Stimulated activated CD4-positive, alpha-beta T cell treated with anti-CD3 and anti-CD28 coated beads, Interleukin-12 subunit alpha, Interleukin-12 subunit beta, amount 100 ng/mL, for 24 hours (primary cell): ENCODE measurements around the gene PDGFC.

Source experiments
- DNase-seq, 2 experiments: peaks; one replicate each; pipeline ENCODE4 v3.0.0-alpha.2; 2020; ENCODE audit warnings: low read depth in 2 of 2

The PDGFC gene

GRCh38 chr4:156971676-156972378, at the start of gene PDGFC:
PDGFC (minus strand) TSS chr4:156971799; CDS start chr4:156970903, 896 bp downstream.
- DNase-seq: no peak

- no peak for DNase-seq
These were observed 49.3 kb upstream of the PDGFC start for GRCh38 chr4:157020882-157021281.

GRCh38 chr4:157018920-157019490, 47.4 kb upstream of the PDGFC start:
- DNase-seq: no peak

GRCh38 chr4:157014621-157015591, 43.3 kb upstream of the PDGFC start:
- DNase-seq: no peak

DNA sequence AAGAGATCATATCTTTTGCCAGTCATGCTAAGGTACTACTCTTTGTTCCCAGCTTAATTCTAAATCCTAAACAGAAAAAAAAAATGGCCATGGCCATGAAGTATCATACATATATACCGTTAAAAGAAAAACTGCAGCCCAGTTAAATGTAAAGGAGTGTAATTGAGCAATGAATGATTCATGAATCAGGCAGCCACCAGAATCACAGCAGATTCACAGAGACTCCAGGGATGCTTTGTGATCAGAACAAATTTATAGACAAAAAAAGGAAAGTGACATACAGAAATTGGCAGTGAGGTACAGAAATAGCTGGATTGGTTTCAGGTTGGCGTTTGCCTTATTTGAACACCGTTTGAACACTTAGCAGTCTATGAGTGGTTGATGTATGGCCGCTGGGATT, 42.1 kb upstream of the PDGFC start:
- no peak for DNase-seq

- no peak for DNase-seq
These were observed 41.2 kb upstream of the PDGFC start for GRCh38 chr4:157012781-157013180.

DNA sequence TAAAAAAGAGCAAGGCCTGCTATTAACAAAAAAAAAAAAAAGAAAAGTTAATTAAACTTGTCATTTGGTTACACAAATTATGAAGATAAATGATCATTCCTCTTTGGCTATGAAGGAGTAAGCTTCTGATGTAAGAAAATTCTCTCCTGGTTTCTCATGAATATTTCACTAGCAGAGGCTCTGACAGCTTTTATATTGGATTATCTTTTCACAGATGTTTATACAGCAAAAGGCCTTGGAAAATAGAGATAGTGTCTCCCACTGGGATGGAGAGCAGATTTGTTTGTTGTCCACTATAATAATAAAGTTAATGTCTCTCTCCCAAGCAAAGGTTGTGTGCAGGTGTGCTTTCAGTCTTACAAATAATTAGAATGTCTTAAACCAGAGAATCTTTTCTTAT, 40.7 kb upstream of the PDGFC start:
- no peak for DNase-seq

- DNase-seq: no peak
These were observed 39.0 kb upstream of the PDGFC start for GRCh38 chr4:157010630-157011029.

DNA sequence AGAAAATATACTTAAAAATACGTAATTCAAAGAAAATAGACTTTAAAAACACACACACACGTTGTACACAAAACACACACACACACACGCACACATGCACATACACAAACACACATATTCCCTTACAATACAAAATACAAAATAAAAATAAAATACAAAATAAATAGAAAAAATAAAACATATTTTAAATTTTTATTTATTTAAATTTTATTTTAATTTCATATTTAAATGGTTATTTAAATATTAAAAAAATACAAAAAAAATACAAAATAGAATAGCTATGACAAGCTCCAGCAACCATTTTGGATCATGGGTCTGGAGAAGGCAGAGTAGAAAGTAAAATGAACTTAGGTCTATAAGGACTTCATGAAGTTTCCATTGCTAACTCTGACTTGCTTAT, 34.2 kb upstream of the PDGFC start:
- DNase-seq: no peak

- no peak for DNase-seq
These were observed 33.6 kb upstream of the PDGFC start for GRCh38 chr4:157005193-157005592.

GRCh38 chr4:157004279-157005161, 32.9 kb upstream of the PDGFC start:
- DNase-seq: no peak

DNA sequence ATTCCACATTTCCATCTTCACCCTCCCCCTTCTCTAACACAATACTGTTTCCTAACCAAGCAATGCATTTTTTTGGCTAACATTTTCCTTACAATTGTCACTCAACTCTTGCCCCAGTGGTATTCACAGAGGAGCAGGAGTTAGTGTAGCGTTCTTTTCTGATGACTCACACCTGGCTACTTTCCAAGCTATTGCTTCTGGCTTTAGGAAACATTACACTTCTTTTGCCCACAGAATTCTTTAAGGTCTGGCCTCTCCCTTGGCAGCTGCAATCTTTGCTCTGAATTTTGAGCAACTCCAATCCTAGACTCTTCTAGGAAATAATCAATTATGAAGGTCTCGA, 27.5 kb upstream of the PDGFC start:
- DNase-seq: no peak

GRCh38 chr4:156998500-156999174, 27.0 kb upstream of the PDGFC start:
- DNase-seq: no peak

DNA sequence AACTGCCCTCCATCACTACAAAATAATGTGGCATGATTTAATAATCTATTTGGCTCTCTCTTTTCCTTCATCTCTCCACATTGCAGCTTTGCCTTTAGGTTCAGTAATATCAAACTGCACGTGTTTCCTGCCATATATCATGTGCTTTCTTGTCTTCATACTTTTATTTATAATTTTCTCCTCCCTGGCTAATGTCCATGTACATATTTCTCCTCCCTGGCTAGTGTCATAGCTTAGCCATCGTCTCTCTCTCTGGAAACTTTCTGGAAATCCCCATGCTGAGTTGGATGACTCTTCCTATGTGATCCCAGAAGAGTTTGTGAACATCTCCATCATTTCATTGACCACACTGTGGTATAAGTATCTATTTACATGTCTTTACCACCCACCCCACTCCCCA, 21.3 kb upstream of the PDGFC start:
- no peak for DNase-seq

DNA sequence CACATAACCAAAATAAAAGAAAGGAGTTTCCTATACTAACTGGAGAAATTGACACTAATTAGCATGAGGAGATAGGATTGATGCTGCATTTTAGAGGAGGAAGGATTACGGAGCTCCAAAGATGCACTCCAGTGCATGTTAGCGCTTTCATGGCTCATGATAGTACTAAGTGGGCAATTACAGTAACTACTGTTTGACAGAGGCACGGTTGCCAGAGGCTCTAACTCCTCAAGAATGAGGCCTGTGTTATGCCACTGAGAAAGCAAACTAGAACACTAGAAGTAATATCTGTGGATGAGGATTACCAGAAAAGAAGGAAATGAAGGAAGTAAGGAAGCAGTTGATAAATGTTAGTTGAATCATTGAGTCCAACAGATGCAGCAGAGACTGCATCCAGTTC, 19.6 kb upstream of the PDGFC start:
- no peak for DNase-seq

DNA sequence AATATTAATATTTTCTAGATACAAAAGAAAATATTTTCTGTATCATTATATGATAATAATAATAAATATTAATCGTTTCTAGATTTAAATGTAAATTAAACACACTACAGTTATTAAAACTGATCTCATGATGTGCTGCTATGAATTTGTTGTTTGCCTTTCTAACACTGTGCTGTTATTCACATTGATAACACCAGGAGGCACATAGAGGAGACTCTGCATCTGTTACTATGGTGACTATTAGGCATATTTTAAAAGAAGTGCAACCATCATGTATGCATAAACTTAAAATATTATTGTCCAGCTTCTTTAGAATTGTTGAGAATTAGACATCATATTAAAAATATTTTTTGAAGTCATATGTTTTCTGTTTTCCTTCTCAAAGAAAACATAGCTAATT, 11.8 kb upstream of the PDGFC start:
- DNase-seq: no peak

GRCh38 chr4:156981262-156981769, 9.7 kb upstream of the PDGFC start:
- no peak for DNase-seq

GRCh38 chr4:156977435-156978160, 6.0 kb upstream of the PDGFC start:
- no peak for DNase-seq

DNA sequence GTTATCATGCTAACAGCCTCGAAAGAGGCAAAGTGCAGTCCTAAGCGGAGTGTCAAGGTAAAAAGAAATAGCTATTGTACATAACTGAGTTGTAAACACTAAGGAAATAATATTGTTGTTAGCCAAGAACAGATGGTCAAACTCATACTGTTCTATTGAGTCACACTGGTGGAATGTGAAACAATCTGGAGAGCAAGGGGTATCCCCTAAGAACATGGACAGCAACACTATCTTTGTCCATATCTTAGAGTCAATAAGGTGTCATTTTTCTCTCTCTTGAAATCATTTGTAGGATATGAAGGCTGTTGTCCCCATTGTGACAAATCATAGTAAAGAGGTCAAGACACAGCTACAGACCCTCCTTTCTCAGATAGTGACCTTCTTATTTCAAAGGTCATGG, 4.5 kb upstream of the PDGFC start:
- DNase-seq: no peak

DNA sequence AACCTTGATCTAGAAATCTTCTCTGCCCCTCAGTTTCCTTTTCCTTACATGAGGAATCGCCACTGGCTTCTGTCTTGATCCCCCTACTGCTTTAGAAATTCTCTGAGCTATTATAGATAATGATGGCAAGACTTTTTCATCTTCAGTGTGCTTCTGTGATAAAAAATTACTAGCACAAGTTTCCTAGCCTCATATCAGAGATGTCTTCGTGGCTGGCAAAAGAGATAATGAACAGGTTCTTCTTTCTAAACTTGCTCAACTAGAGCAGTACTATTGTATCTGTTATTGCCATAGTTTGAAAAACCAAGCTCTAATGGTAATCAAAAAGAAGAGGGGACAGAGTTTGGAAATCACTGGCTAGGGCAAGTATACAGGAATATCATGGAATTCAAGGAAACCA, 4.1 kb upstream of the PDGFC start:
- no peak for DNase-seq
